Measurements from ENCODE around the gene TPD52L2.
"Not testable (repeated sequence)": the region's sequence is repeated elsewhere in the genome, so short reads cannot be mapped to it uniquely, and the experiment has no call there.

TPD52L2 gene

GRCh38 chr20:63895952-63896263, 30.8 kb downstream of the TPD52L2 start:
- no peak for DNase-seq (ENCODE audit: low read depth in 2 of 2)

- DNase-seq (ENCODE audit: low read depth in 2 of 2) = no peak
Measured at GRCh38 chr20:63896264-63897105, 31.4 kb downstream of the TPD52L2 start.

GRCh38 chr20:63897978-63898561, 33.0 kb downstream of the TPD52L2 start:
- DNase-seq (ENCODE audit: low read depth in 2 of 2) = no peak

GRCh38 chr20:63898882-63899558, 34.0 kb downstream of the TPD52L2 start:
- no peak for DNase-seq (ENCODE audit: low read depth in 2 of 2)

GRCh38 chr20:63900413-63900812, 35.3 kb downstream of the TPD52L2 start:
- no peak for DNase-seq (ENCODE audit: low read depth in 2 of 2)

- DNase-seq (ENCODE audit: low read depth in 2 of 2) = no peak
Measured at GRCh38 chr20:63903796-63904561, 38.9 kb downstream of the TPD52L2 start.

- DNase-seq (ENCODE audit: low read depth in 2 of 2) = no peak
Measured at GRCh38 chr20:63908008-63908682, 43.1 kb downstream of the TPD52L2 start.

GRCh38 chr20:63911176-63911575, 46.1 kb downstream of the TPD52L2 start:
- DNase-seq (ENCODE audit: low read depth in 2 of 2) = no peak

- no peak for DNase-seq (ENCODE audit: low read depth in 2 of 2)
Measured at GRCh38 chr20:63913768-63914167, 48.7 kb downstream of the TPD52L2 start.

- DNase-seq (ENCODE audit: low read depth in 2 of 2) = no peak
Measured at GRCh38 chr20:63915471-63915870, 50.4 kb downstream of the TPD52L2 start.

- not testable (repeated sequence) for DNase-seq (ENCODE audit: low read depth in 2 of 2)
Measured at GRCh38 chr20:63916371-63916939, 51.4 kb downstream of the TPD52L2 start.

GRCh38 chr20:63917811-63918210, 52.7 kb downstream of the TPD52L2 start:
- DNase-seq (ENCODE audit: low read depth in 2 of 2) = no peak

GRCh38 chr20:63919130-63919529, 54.1 kb downstream of the TPD52L2 start:
- no peak for DNase-seq (ENCODE audit: low read depth in 2 of 2)

GRCh38 chr20:63920226-63920625, 55.2 kb downstream of the TPD52L2 start:
- no peak for DNase-seq (ENCODE audit: low read depth in 2 of 2)

- no peak for DNase-seq (ENCODE audit: low read depth in 2 of 2)
Measured at GRCh38 chr20:63923651-63924050, 58.6 kb downstream of the TPD52L2 start.

GRCh38 chr20:63924241-63924640, 59.2 kb downstream of the TPD52L2 start:
- DNase-seq (ENCODE audit: low read depth in 2 of 2) = no peak

GRCh38 chr20:63926298-63926697, 61.2 kb downstream of the TPD52L2 start:
- no peak for DNase-seq (ENCODE audit: low read depth in 2 of 2)

GRCh38 chr20:63929071-63929470, 64.0 kb downstream of the TPD52L2 start:
- no peak for DNase-seq (ENCODE audit: low read depth in 2 of 2)

- DNase-seq (ENCODE audit: low read depth in 2 of 2) = not testable (repeated sequence)
Measured at GRCh38 chr20:63929473-63929883, 64.4 kb downstream of the TPD52L2 start.

- DNase-seq (ENCODE audit: low read depth in 2 of 2) = no peak
Measured at GRCh38 chr20:63930971-63931553, 66.0 kb downstream of the TPD52L2 start.

GRCh38 chr20:63931735-63932134, 66.7 kb downstream of the TPD52L2 start:
- no peak for DNase-seq (ENCODE audit: low read depth in 2 of 2)
